HUDEP-2 (cell line): ENCODE data around the gene TMIE.
A peak's percentile ranks its signal among the peaks of the same experiment; 100 is the strongest.

Experiments used
- DNase-seq, 76 experiments: peaks; one replicate each; lab custom pipeline; 2025; ENCODE audit not compliant: unreplicated experiment in 76 of 76; lab: John Stamatoyannopoulos, UW

TMIE gene

DNA sequence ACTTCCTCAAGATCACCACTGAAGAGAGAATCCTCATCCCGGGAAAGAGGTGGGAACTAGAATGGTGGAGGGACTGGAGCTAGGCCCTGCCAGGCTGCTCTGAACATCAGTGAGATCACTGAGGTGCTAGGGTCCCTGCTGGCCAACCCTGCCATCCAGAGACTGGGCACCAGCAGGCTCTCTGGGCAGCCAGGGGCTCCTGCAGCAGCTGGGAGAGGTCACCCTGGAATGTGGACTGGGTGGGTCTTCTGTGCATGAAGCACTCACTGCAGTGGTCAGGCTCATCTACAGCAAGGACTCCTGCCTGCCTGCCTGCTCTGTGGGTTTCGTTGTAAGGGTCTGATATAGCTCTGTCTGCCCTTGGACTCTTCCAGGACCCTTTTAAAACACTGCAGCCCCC, 32.6 kb upstream of the TMIE start:
- DNase-seq, result no peak

DNA sequence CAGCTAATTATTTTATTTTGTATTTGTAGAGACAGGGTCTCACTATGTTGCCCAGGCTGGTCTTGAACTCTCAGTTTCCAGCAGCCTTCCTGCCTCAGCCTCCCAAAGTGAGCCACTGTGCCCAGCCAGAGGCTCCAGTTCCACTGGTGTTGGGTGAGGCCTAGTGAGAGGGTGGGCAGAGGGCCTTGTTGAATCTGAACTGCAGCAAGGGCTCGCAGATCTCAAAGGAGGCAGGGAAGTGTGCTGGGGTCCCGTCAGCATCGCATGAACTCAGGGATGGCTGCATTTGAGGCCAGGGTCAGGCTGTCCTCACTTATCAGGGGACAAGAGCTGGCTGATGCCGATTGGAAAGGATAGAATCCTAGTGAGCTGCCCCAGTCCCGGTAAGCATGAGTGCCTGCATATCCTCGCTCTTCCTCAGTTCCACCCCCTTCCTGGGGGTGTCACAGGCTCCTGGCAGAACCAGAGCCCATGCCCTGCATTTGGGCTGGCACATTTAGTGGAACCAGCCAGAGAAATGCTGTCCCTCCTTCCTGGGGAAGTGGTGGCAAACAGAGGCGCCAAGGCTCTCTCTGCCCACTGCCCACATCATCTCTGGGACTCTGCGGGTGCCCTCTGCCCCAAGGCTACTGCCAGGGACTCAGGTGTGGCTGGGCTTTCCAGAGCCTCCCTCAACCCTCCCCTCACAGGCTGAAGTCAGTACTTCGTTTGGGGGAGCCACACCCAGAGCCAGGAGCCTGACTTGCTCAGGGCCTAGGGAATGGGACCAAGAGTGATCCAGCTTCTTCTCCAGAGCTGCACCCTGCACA, 31.8 kb upstream of the TMIE start:
- DNase-seq, result no peak

DNA sequence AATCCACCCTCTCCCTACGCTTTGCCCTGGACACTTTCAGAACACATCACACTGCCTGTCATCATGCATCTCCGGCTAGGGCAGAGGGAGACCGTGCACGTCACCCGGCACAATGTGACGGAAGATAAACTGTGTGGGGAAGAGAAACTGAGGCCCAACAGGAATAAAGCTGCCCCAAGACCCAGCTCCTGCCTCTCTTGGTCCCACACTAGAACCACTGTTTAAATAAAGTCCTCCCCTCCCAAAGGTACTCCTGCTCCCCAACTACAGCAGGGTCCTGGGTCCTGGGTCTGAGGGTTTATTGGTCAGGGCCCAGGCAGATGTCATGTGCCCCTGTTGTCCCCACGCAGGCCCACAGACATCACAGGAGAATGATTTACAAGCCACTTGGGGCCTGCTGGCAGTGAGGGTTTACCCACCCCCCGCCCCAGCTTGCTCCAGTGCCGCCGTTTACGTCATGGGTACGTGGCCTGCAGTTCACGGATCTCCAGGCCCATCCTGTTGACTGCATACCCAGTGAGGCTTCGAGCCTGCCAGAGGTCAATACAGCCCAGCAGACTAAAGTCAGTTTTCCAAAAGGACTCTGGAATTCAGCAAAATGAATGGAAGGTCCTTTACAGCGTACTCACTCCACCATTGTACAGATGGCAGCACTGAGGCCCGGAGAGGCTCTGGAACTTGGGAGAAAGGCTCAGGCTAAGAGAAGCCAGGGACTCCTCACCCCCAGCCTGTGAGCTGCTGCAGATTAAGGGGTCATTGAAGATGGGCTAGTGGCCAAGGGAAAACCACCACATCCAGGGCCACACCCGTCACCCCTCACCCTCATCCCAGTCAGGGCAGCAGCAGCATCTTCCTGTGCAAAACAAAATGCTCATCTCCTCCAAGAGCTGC, 30.9 kb upstream of the TMIE start:
- no peak for DNase-seq

DNA sequence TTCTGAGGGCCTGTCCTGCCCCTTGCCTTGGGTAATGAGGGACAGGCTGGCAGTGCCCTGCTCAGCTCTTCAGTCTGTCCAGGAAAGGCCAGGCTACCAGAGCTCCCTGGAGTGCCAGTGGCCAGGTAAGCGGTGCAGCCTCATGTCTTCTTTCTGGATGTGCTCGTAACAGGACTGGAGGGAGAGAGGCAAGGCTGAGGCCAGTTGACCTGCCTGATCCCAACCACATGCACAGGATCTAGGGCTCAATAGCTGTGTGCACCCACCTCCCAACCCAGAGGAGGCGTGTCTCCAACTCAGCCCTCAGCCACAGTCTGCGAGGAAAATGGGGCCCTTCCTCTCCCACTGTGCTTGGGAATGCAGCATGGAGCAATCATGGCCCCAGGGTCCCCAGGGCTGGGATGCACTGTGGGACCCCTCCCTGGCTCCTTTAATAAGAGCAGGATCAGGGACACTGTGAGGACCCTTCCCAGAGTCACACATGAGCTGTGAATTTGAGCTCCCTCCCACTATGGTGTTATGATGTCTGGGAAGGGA, 30.2 kb upstream of the TMIE start:
- DNase-seq, result no peak

DNA sequence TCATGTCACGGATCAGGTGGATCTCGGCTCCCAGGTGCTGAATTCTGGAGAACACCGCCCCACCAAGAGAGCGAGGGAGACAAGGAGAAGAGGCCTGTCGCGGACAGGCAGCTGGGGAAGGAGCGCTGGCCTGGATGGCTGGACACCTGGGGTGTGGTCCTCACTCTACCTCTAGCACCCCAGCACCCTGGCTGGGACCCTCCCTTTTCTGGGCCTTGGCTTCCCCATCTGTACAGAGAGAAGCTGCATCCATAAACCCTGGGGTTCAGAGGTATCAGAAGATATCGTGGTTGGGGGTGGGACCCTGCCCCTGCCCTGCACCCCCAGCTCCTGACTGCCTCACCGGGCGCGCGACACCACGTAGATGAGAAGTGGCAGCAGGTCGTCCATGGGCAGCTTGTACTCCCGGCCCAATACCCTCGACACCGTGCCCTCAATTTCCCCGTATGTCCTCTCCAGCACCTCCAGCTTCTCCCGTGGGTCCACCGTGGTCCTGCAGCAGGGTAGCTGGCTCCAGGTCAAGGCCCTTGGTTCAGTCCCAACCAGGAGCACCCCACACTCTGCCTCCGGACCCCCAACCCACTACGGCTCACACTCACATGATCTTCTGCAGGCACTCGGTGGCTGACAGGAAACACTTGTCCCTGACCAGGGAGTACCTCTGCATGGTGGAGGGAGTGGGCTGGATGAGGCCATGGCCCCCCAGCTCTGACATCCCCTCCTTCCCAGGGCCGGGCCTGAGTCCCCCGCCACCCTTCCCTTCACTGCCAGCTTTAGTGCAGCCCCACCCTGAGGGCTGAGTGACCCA, 29.4 kb upstream of the TMIE start:
- no peak for DNase-seq

DNA sequence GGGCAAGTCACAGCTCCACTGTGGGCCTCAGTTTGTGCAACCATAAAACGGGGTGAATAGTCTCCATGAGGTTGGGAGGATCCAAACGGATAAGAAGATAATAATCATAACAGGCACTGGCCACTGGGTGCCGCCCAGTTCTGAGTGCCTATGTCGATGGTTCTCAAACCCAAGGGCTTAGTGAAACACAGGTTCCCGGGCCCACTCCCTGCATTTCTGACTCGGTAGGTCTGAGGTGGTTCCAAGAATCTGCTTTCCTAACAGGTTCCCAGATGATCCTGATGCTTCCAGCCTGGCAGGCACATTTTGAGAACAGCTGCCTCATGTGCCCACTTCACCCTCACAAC, 28.9 kb upstream of the TMIE start:
- DNase-seq, result peak in 1 of 76 experiments; percentile 0

DNA sequence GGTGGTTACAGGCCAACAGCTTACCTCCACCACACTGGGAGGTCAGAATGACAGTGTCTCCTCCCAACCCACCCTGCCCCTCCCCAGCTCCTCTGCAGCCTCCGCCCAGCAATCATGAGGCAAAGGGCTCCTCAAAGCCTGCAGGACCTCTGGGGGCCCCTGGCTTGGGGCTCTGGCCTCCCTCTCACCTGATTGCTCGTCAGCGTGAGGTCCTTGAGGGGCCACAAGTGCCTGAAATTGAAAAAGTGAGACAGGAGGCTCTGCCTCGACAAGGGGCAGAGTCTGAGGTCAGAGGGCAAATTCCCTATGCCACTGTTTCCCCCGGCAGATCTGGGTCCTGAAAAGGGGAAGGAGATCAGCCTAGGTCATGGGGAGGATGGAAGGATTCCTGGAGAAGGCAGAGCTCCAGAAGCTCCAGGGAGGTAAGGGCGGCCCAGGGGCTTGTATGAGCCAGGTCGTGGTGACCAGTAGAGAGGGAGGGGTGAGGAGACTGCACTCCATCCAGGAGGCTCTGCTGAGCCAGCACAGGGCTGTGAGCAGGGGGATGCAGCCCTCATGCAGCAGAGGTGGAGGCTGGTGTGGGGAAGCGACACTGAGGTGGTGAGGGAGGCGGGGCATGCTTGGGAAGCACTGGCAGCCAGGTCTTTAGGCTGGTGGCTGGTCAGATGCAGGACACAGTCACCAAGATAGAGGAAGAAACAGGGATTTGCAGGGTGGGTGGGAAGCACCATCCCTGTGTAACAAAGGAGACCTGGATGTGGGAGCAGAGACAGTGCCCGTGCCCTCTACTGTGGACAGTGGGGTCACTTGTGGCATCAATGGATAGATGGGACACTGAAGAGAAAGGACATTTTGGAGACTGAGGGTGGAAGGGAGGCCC, 27.8 kb upstream of the TMIE start:
- no peak for DNase-seq

DNA sequence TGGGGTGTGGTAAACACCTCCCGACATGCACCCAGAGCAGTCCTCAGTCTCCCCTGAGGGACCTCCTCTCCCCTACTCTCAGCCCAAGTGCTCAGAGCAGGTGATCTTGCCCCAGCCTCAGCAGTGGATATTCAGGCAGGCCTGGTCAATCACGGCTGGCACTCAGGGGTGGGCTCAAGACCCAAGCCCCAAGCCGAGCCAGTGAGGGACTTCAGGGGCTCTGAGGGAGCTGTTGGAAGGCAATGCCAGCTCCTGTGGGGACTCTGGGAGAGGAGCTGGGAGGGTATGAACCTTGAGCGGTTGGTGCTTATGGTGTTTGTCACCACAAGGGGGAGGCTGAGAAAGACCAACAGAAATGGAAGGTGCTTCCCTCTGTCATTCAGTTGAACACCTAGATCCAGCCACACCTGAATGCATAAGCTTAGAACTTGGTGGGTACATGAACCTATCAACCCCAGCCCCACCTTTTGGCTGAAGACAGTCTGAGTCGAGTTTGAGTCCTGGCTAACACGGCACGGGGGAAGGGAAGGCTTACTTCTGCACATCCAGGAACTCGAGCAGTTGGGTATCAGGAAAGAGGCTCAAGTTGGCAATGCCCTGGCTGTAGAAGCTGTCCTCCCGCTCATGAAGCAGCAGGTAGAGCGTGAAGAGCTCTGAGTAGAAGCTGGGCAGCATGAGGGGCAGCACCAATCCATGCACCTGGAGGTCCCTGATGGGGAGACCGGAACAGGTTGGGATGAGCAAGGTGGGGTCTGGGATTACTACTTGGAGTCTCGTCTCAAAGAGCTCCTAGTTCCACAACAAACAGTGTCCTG, 27.0 kb upstream of the TMIE start:
- DNase-seq, result peak in 1 of 76 experiments; percentile 18

DNA sequence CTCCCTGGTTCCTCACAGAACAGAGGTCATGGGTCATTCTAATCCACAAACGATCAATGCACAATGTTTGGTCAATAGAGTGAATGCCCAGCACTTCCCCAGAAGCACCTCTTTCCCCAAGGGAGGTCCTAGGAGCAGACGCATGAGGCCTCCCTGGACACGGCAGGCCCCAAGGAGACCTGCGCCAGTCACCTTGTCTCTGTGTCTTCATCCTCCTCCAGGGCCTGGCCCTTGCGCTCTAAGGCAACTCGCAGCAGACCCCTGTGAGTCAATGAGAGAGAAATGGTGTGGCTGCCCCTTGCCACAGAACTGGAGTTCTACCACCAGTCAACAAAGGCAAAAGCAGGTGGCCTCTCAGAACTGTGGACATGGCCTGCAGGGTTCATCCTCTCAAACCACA, 25.8 kb upstream of the TMIE start:
- DNase-seq, result no peak

DNA sequence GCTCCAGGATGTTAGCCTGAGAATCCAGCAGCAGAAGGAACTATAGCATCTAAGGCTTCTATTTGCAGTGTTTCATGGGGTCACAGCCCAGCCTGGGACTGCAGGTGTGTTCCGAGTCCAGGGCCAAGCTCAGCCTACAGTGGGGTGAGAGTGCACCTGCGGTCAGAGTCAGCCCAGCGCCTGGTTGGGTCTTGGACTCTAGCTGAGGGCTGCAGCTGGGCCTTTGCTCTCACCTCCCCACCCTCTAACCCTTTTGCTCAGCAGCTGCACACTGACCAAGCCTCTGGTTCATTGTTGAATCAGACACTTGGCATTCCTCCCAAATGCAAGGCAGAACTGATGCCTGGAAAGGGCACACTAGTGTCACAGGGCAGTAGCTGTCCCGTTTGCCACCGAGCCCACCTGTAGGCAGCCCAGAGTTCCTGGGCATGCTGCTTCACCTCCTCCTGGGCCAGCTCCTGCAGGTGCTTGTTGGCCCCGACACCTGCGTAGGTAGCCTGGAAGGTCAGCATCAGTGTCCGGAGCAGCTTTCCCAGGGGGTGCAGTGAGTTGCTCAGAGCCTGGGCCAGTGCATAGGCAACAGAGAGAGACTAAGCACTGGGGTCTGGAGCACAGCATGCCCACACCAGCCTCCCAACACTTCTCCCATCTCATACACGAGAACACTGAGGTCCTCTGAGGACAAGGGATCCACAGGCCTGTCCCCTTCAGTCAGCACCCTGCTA, 25.2 kb upstream of the TMIE start:
- peak in 1 of 76 experiments; percentile 8 for DNase-seq

DNA sequence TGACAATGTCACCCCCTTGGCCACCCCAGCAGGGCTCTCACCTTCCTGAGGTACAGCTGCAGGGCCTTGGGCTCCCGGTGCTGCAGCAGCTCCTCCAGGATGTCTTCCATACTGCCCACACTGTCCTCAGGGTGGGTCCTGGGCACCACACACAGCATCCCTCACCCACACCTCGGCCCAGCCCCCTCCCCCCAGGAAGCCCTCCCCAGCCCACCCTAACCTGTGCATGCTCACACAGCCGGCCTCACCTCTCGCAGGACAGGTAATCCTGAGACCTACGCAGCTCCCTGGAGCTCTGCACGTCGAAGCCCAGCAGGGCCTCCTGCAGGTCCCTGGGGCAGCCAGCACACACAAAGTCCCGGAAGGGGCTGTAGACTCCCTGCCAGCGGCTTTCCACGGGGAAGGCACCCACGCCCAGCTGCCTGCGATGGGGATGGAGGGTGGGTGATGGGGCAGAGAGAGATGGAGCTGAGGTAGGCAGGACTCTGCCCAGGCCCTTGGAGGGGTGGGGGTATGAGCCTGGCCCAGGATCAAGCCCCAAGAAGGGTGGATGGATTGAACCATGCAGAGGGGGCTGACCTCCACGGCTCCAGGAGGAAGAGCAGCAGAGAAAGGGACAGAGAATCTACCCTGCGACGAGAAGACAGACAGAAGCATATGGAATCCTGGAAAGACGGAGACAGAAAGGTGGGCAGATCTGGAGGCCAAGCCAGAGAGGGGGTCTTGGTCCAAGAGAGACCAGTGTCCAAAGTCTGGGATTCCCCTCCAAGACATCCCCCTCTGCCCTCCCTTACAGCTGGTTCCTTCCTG, 24.4 kb upstream of the TMIE start:
- DNase-seq, result no peak

DNA sequence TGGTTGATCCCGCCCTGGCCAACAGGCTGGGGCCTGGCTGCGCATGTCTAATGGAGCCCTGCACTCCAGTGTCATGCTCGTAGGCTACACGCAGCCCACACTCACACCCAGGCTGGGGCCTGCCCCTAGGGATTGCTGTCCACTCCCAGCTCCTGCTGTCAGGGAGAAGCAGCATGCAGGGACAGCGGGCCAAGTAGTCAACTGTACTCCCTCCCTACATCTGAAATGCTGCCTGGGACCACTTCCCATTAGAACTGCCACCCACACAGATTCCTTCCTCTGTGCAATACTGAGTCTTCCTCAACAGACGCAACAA, 23.8 kb upstream of the TMIE start:
- DNase-seq, result no peak

DNA sequence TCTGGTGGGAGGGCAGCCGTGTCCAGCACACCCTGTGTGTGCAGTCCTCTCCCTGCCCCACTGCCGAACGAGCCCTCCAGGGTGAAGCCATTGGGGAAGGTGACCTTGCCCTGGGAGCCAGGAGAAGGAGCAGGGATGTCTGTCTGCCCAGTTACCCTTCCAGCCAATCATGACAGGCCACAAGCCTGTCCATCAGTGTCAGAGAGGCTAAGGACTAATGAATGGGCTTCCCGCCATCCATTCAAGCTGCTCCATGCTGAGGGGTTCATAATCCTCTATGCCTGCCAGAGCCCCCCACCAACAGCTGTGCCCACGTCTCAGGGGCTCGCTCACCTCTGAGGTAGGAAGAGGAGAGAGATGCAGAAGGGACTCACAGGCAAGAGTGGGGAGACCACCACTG, 22.9 kb upstream of the TMIE start:
- DNase-seq, result no peak

DNA sequence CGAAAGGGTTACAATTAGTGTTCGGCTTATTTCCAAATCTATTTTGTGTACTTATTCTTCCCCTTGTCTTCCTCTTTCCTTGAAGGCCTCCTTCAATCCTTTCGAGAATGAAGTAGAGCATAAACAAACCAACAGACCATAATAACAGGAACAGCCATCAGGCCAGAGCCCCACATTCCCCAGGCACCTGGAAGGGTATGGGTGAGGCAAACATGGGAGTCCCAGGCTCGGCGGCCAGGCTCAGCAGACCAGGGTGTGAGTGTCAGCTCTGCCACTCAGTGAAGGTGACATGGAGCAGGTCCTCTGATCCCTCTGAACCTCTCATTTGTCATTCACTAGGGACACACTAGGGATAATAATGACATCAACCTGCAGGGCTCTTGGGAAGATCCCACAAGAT, 21.5 kb upstream of the TMIE start:
- no peak for DNase-seq

DNA sequence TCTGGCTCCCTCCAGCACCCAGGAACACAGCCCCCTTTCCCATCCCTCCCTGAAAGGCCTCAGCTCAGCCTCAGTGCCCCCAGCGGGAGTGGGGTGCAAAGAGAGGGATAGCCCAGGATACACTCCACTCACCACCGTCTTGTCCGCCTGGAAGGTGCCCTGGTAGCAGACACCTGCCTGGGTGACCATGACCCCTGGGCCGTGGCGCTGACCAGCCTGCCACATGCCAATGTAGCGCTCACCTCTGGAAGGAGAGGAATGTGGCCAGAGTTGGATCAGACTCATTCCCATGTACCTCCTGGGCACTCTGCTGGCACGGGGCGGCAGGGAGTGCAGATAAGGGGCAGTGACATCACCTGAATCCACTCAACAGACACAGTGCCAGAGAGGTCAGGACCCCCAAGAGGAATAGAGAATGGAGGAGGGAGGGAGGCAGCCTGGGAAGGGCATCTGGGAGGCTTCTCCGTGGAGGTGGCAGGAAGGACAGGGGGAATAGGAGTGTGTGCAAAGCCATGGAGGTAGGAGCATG, 20.8 kb upstream of the TMIE start:
- DNase-seq, result no peak

DNA sequence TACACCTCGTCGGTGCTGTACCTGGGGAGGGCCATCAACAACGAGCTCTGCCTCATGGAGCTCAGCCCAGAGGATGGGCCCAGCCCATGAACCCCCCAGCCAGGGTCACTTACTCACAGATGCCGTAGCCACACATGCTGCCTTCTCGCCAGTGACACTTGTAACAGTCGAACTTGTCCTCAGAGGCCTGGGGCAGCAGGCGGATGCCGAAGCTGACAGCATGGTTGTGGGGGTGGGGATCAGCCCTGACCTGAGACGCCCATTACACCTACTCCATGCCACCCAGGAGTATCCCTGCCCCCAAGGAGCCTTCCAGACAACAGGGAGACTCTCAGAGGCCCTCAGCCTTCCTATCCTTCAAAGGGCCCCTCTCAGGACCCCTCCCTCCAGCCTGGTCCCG, 19.8 kb upstream of the TMIE start:
- no peak for DNase-seq

DNA sequence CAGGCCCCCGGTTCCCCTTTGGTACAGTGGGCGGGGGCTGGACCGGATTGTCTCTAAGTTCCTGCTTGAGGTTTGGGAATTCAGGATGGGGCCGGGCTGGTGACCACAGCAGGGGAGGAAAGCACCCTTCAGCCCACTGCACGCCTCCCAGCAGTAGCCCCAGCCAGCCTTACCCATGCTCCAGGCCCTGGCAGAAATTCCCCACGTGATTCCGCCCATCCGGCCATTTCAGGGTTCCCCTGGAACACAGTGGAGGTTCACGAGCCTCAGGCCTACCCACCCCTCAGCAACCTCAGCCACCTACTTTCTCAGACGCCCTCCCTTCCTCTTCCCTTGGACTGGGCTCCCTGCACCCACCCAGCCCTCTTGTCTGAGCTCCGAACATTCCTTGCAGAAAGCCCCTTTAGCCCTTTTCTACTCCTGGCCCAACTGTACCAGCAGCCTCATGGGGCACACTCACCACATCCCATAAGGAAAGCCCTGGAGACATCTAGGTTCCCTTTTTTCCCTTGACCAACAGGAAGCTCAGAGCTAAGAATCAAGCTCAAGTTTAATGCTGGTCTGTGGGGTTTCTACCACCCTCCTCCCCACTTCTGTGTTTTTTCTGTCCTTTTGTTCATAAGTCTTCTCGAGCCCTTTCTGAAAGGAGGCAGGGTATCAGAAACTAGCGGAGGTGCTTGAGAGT, 19.2 kb upstream of the TMIE start:
- DNase-seq, result no peak
